Stimulated activated CD4-positive, alpha-beta T cell treated with anti-CD3 and anti-CD28 coated beads, TNF-alpha, amount 100 ng/mL, for 1 hour (primary cell): ENCODE data around the gene FCGBP.

ENCODE experiments used
- DNase-seq, 3 donors: peaks; one replicate each; pipeline ENCODE4 v3.0.0-alpha.2; 2020; ENCODE audit warnings: low read depth in 3 of 3, low spot score in 1 of 3

The FCGBP gene

DNA sequence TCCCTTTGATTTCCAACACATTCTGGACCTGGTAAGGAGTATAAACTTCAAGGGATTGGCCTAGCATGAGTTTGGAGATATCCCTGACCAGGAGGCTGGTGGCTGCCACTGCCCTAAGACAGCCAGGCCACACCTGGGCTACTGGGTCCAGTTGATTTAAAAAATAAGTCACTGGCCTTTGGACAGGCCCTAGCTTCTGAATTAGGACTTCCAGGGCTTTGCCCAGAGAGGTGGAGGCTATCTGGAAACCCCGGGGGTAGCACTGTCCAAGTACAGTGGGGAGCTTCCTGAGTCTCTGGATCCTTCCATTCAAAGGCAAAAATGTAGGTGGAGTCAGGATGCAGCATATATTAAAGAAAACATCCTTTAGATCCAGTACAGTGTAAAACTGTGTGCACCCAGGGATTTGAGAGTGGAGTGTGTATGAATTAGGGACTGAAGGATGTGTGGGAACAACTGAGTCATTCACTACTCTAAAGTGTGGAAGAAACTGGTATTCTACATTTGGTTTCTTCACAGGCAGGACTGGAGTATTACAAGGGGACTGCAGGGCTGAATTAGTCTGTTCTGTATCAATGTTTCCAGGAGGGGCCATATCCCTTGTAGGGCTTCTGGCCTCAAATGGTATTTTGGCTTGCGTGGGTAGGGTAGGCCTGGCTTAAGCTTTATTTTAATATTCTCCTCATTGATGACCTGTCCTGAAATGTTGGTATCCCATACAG lies 14.8 kb upstream of the FCGBP start:
- no peak for DNase-seq

GRCh38 chr19:39946532-39946931 lies 12.1 kb upstream of the FCGBP start:
- DNase-seq, result no peak

DNA sequence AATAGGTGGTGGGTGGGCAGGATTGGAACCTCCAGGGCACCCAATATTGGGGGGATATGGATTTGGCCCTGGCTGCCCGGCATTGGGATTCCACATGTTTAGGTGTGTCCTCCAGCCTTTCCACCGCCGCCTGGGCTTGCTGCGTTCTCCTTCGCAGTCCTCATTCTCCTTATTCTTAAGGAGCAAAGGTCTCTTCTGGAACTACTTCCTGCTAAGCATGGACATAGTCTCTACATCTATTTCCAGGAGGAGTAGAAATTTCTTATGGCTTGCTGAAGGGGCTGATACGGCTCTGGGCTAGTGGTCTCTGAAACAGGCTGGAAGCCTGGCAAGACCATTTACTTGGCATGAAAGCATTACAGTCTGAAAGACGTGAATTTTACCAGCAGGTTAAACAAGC lies 9.2 kb upstream of the FCGBP start:
- DNase-seq, result no peak

DNA sequence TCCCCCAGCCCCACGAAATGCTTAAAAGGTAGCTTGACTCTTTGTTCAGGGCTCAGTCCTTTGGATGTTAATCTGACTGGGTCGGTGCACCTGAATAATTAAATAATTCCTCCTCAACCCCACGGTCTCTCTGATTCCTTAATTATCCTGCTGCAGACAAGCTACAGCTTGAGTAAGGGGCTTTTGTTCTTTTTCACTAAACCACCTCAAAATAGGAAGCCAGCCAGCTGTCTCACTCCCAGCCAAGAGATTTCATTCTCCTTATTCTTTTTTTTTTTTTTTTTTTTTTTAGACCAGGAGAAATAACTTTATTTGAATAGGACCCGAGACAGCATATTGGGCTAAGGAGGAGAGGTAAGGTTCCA lies 7.9 kb upstream of the FCGBP start:
- DNase-seq, result no peak

- DNase-seq, result peak in 2 of 3 donors; percentile 13 to 14
Observed at GRCh38 chr19:39941615-39942365, 7.4 kb upstream of the FCGBP start.

GRCh38 chr19:39941151-39941550 lies 6.7 kb upstream of the FCGBP start:
- DNase-seq, result no peak

DNA sequence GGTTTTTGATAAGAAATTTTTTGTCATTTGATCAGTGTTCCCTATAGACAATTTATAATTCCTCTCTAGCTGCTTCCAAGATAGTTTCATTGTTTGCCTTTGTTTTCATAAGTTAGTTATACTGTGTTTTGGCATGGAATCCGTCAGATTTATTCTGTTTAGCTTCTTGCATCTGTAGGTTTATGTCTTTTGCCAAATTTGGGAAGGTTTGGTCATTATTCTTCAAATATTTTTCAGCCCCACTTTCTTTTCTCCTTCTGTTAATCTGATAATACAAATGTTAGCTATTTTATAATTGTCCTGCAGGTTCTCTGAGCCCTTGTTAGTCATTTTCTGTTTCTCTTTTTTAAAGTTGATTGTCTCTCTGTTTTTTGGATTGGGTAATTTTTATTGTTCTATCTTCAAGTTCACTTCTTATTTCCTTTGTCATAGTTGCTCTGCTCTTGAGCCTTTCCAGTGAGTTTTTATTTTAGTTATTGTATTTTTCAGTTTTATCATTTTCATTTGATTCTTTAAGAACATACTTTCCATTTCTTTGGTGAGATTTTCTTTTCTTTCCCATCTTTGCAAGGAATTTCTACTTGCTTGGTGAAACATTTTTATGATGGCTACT lies 5.9 kb upstream of the FCGBP start:
- DNase-seq, result no peak

DNA sequence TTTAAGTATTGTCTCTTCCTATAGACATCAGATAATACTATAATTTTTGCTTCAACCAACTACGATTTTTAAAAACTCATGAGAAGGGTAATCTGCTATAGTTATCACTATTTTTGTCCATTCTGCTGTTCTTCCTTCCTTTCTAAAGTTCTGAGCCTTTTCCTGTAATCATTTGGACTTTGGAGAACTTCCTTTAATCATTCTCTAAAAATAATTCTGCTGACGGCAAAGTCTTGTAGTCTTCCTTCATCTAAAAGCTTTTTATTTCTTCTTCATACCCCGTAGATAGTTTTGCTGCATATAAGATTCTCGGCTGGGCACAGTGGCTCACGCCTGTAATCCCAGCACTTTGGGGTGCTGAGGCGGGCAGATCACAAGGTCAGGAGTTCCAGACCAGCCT lies 5.1 kb upstream of the FCGBP start:
- DNase-seq, result no peak

GRCh38 chr19:39937787-39938186 lies 3.4 kb upstream of the FCGBP start:
- DNase-seq, result no peak

- DNase-seq, result peak in 2 of 3 donors; percentile 16 to 24
Observed at GRCh38 chr19:39937094-39937720, 2.8 kb upstream of the FCGBP start.

- DNase-seq, result no peak
Observed at GRCh38 chr19:39936622-39937021, 2.2 kb upstream of the FCGBP start.

- DNase-seq, result no peak
Observed at GRCh38 chr19:39936020-39936419, 1.6 kb upstream of the FCGBP start.

GRCh38 chr19:39935364-39935661 lies 879 bp upstream of the FCGBP start:
- no peak for DNase-seq

GRCh38 chr19:39929750-39930149 lies 4.7 kb downstream of the FCGBP start:
- no peak for DNase-seq

- no peak for DNase-seq
Observed at GRCh38 chr19:39928357-39928725, 6.1 kb downstream of the FCGBP start.

DNA sequence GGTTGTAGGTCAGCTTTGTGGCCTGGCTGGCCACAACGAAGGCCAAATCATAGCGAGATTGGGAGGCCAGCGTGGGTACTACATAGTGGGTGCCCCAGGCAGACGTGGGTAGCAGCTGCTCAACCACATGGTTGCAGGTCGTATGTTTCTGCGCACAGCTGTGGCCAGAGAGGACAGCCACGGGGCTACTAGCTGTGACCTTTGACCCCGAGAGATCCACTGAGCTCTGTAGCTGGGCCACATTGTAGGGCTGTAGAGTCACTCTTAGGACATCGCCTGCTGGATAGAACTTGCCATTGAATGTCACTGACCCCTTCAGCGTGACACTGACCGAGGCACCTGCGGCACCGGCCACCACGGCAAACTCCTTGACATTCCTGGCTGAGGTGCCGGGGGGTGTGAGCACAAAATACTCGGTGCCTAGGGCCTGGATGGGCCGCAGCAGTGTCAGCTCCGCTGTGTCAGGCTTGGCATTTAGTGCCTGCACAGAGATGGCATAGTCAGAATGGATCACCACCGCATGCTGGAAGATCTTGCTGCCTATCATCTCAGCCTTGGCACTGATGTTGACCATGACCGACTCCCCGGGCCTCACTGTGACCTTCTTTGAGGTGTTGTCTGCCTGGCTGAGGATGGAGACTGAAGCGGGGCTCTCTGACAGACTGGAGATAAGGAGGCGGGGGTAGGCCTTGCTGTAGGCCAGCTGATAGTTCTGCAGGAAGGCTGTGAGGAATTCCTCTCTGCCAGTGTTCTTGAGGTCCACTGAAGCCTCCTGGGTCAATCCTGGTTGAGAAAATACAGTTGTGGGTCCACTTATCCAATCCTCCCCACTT lies 6.7 kb downstream of the FCGBP start:
- DNase-seq, result no peak

DNA sequence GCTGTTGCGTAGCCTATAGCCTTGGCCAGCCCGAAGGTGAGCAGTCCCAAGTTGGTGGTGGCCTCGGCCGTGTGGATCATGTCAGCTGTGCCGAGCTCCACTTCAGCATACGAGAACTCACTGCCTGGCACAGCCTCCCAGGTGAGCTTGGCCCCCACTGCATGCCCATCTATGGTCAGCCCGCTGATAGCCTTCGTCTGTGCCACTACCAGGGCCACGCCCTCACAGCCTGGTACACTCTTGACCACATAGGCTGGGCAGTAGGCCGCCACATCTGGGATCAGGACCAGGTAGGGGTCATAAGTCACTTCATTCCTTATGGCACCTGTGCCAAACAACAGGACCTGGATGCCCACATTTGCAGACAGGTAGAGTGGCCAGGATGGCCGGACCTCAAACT lies 7.4 kb downstream of the FCGBP start:
- no peak for DNase-seq

DNA sequence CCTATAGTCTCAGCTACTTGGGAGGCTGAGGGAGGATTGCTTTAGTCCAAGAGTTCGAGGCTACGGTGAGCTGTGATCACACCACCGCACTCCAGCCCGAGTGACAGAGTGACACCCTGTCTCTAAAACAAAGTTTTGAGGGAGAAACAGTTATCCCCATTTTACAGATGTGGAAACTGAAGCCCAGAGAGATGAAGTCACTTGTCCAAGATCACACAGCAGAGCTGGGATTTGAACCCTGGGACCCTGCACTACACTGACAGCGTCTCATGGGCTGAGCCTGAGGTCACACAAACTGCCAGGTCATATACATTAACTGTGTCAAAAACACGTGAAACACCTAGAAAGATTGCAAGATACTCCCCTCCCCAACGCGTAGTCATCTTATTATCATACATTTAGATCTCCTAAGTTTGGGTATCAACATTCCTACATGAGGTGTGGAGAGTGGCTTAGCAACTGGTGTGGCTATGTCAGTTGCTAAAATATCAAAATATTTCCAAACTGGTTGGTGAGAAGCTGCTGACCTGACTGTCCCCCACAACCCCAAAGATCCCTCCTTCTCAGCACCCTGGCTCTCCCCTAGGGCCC lies 8.2 kb downstream of the FCGBP start:
- no peak for DNase-seq

- no peak for DNase-seq
Observed at GRCh38 chr19:39924952-39925351, 9.5 kb downstream of the FCGBP start.

DNA sequence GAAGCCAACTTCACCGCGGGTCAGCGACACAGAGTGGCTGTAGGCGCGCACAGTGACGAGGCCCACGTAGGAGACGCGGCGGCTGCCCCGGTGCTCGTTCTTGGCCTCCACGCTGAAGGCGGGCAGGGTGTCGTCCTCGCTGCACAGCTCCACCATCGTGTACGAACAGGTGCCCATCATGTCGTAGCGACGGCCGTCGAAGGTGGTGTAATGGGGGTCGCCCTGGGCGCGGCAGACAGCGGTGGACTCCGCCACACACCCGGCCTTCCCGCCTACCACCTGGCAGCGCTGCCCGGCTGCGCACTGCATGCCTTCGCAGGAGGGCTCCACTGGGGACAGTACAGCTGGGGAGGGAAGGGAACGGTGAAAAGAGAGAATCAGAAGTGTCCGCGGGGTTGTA lies 10.0 kb downstream of the FCGBP start:
- no peak for DNase-seq

GRCh38 chr19:39923862-39924261 lies 10.6 kb downstream of the FCGBP start:
- no peak for DNase-seq
